K562 (cell line): ENCODE data around the gene CPT1C. TPM values are rescaled to one million over a fixed set of nuclear protein-coding genes. Genes with fewer than 3 reads are reported as not detected.

Experiments
- BRD9 ChIP-seq: fragments of 450-650 bp; IDR thresholded peaks from 2 replicates; pipeline ENCODE4 v1.6.1; 2018; ENCODE audit warnings: low read depth; ENCODE audit not compliant: partially characterized antibody
- C11orf30 ChIP-seq: fragments of 450-650 bp; IDR thresholded peaks from 2 replicates; pipeline ENCODE4 v1.6.1; 2016; ENCODE audit warnings: low read depth, mild to moderate bottlenecking
- EHMT2 ChIP-seq: fragments of 450-650 bp; IDR thresholded peaks from 2 replicates; pipeline ENCODE4 v1.6.1; 2018; ENCODE audit warnings: antibody characterized with exemption
- HMGN3 ChIP-seq: IDR thresholded peaks from 2 replicates; pipeline ENCODE4 v1.6.1; 2011; ENCODE audit warnings: borderline replicate concordance, low read depth, mild to moderate bottlenecking, mixed read lengths, low read length; ENCODE audit not compliant: insufficient read length; ENCODE audit errors: extremely low read depth
- IRF2 ChIP-seq: sonication (generic); formaldehyde crosslinking; IDR thresholded peaks from 2 replicates; pipeline ENCODE4 v1.8.1; 2022; ENCODE audit warnings: mild to moderate bottlenecking, missing genetic modification reagents
- L3MBTL2 ChIP-seq: fragments of 450-650 bp; IDR thresholded peaks from 2 replicates; pipeline ENCODE4 v1.6.1; 2016; ENCODE audit warnings: mild to moderate bottlenecking, moderate library complexity
- MAZ ChIP-seq, 2 experiments: fragments of 450-650 bp in 1 of 2; sonication (generic) in 1 of 2; formaldehyde crosslinking; IDR thresholded peaks in 1 of 2; conservative IDR thresholded peaks in 1 of 2; 2 replicates each; pipeline versions ENCODE4 v1.4.0 to v1.5.0; 2020; ENCODE audit warnings: mild to moderate bottlenecking in 1 of 2, missing genetic modification reagents in 1 of 2
- MTA3 ChIP-seq: fragments of 450-650 bp; formaldehyde crosslinking; IDR thresholded peaks from 2 replicates; pipeline ENCODE4 v1.6.1; 2017; ENCODE audit warnings: mild to moderate bottlenecking, borderline replicate concordance
- POLR3G ChIP-seq: IDR thresholded peaks from 2 replicates; pipeline ENCODE4 v1.6.1; 2011; ENCODE audit not compliant: insufficient read length, insufficient replicate concordance; ENCODE audit errors: extremely low read depth
- XRCC5 ChIP-seq: fragments of 200-400 bp; formaldehyde crosslinking; IDR thresholded peaks from 2 replicates; pipeline ENCODE4 v1.6.1; 2017; ENCODE audit warnings: low read depth, mild to moderate bottlenecking, low read length
- ZBTB1 ChIP-seq: sonication (generic); formaldehyde crosslinking; IDR thresholded peaks from 2 replicates; pipeline ENCODE4 v1.8.1; 2023; ENCODE audit warnings: missing genetic modification reagents, low read depth, mild to moderate bottlenecking, borderline replicate concordance
- ZFP36 ChIP-seq: fragments of 150-350 bp; IDR thresholded peaks from 2 replicates; pipeline ENCODE4 v1.6.1; 2018; ENCODE audit warnings: low read length, low read depth; ENCODE audit not compliant: partially characterized antibody
- ZNF347 ChIP-seq: fragments of 450-650 bp; formaldehyde crosslinking; IDR thresholded peaks from 2 replicates; pipeline ENCODE4 v1.4.0; 2020; ENCODE audit warnings: low read depth, mild to moderate bottlenecking, moderate library complexity
- polyA plus RNA-seq, 8 experiments: library from polyadenylated mRNA; depleted of rRNA in 4 of 8; stranded (reverse) in 5 of 8; unstranded in 3 of 8; fragments of >200 nt; fragmentation: Nextera tagmentation in 2 of 8; fragmentation: Illumina TruSeq in 1 of 8; extraction: Ambion mirVana in 2 of 8; extraction: Trizol in 1 of 8; gene quantifications; 2 replicates each; pipeline versions ENCODE4 v1.2.1 to v1.2.3, GENCODE V29; 2011 to 2014; ENCODE audit warnings: inconsistent platforms in 1 of 8, missing spikeins in 1 of 8
- total RNA-seq, 7 experiments: library from RNA; depleted of rRNA in 6 of 7; stranded (reverse); fragments of >200 nt in 6 of 7; fragmentation: Illumina TruSeq in 2 of 7; extraction: Trizol in 2 of 7; gene quantifications; 2 replicates each; pipeline versions ENCODE4 v1.2.1 to v1.2.3, GENCODE V29; 2011 to 2021; ENCODE audit warnings: low replicate concordance in 1 of 7
- TF ChIP-seq, protein P1 (sequence below), 2 experiments: fragments of 450-650 bp; IDR thresholded peaks; 2 replicates each; pipeline ENCODE4 v1.6.1; 2018; ENCODE audit warnings: mild to moderate bottlenecking in 2 of 2, low read depth in 1 of 2; ENCODE audit not compliant: partially characterized antibody in 2 of 2
- TF ChIP-seq, protein P2 (sequence below): IDR thresholded peaks from 2 replicates; pipeline ENCODE4 v1.6.1; 2016; ENCODE audit warnings: missing genetic modification characterization, missing compliant biosample characterization
- TF ChIP-seq, protein P3 (sequence below): fragments of 450-650 bp; IDR thresholded peaks from one replicate; pipeline ENCODE4 v1.6.1; 2018; ENCODE audit warnings: mild to moderate bottlenecking, moderate library complexity; ENCODE audit not compliant: partially characterized antibody
- TF ChIP-seq, protein P4 (sequence below), 2 experiments: fragments of 200-800 bp in 1 of 2; sonication (Bioruptor generic) in 1 of 2; sonication (generic) in 1 of 2; formaldehyde crosslinking in 1 of 2; IDR thresholded peaks in 1 of 2; conservative IDR thresholded peaks in 1 of 2; 2 replicates each; pipeline versions ENCODE4 v1.5.0 to v1.6.1; 2016 to 2020; ENCODE audit warnings: missing compliant biosample characterization in 1 of 2, missing genetic modification characterization in 1 of 2, missing genetic modification reagents in 1 of 2

CPT1C gene
- total and polyA plus RNA-seq, 9 of the 15 experiments (the other 6 are each of a cell fraction or from before 2014, with no cell fraction given) = 1.9 to 12.3 (median 3.0) TPM

DNA sequence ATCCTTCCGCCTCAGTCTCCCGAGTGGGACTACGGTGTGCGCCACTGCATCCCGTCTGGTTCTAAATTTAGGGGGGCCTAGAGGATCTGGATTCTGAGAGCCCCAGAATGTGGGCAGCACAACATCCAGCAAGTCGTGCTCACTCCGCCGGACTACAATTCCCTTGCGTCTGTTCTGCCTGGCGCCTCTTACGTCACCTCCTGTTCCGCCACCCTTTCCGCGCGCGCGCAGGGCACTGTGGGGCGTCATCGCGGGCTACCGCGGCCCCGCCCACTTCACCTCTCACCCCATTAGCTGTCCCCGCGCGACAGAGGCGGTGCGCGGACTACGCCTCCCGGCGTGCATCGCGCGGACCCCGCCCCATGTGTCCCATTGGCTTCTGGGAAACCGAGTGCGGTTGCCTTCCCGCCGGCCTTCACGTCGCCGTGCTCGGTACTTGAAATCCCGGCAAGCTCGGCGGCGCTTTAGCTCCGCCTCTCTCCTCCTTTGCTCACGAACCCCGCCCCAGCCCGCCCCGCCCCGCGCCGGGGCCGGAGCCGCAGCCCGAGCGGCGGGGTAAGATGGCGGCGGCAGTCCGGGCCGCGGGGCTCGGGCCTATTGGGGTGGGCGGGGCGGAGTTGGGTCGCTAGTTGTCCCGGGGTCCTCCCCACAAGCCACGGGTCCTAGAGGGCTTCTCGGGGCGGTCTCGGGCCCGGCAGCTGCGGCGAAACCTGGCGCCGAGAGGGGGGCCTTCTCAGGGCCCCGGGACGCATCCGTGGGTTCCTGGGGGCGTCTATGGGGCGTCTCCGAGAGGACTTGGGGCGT, 49.0 kb upstream of the CPT1C start, which contains the start of gene SCAF1 (continued):
- TF ChIP-seq, protein P1, sequence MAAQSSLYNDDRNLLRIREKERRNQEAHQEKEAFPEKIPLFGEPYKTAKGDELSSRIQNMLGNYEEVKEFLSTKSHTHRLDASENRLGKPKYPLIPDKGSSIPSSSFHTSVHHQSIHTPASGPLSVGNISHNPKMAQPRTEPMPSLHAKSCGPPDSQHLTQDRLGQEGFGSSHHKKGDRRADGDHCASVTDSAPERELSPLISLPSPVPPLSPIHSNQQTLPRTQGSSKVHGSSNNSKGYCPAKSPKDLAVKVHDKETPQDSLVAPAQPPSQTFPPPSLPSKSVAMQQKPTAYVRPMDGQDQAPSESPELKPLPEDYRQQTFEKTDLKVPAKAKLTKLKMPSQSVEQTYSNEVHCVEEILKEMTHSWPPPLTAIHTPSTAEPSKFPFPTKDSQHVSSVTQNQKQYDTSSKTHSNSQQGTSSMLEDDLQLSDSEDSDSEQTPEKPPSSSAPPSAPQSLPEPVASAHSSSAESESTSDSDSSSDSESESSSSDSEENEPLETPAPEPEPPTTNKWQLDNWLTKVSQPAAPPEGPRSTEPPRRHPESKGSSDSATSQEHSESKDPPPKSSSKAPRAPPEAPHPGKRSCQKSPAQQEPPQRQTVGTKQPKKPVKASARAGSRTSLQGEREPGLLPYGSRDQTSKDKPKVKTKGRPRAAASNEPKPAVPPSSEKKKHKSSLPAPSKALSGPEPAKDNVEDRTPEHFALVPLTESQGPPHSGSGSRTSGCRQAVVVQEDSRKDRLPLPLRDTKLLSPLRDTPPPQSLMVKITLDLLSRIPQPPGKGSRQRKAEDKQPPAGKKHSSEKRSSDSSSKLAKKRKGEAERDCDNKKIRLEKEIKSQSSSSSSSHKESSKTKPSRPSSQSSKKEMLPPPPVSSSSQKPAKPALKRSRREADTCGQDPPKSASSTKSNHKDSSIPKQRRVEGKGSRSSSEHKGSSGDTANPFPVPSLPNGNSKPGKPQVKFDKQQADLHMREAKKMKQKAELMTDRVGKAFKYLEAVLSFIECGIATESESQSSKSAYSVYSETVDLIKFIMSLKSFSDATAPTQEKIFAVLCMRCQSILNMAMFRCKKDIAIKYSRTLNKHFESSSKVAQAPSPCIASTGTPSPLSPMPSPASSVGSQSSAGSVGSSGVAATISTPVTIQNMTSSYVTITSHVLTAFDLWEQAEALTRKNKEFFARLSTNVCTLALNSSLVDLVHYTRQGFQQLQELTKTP (IDR thresholded peaks at IDR 0.05; ENCODE audit: low read depth in 1 of 2, partially characterized antibody in 2 of 2) = peak in 1 of 2 experiments; percentile 98
- TF ChIP-seq, protein P2, sequence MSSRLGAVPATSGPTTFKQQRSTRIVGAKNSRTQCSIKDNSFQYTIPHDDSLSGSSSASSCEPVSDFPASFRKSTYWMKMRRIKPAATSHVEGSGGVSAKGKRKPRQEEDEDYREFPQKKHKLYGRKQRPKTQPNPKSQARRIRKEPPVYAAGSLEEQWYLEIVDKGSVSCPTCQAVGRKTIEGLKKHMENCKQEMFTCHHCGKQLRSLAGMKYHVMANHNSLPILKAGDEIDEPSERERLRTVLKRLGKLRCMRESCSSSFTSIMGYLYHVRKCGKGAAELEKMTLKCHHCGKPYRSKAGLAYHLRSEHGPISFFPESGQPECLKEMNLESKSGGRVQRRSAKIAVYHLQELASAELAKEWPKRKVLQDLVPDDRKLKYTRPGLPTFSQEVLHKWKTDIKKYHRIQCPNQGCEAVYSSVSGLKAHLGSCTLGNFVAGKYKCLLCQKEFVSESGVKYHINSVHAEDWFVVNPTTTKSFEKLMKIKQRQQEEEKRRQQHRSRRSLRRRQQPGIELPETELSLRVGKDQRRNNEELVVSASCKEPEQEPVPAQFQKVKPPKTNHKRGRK (tag) = no peak
- TF ChIP-seq ZNF347 (CRISPR knock-in tag) (no peak), MTA3 (peak; percentile 49; the same call in 1 of the 2 replicates), BRD9 (no peak), XRCC5 (0 out of 2 replicates have a peak, but pooled peaks have one; percentile 61), IRF2 (no peak), ZFP36 (no peak), L3MBTL2 (peak; percentile 65; the same call in 1 of the 2 replicates), C11orf30 (peak; percentile 52), EHMT2 (no peak), MAZ (CRISPR knock-in tag; conservative IDR thresholded peaks at IDR 0.05 in 1 of 2, IDR thresholded peaks at IDR 0.05 in 1 of 2) (peak; percentile 87 to 96), POLR3G (no peak), ZBTB1 (CRISPR knock-in tag) (no peak), HMGN3 (peak; percentile 91)
- TF ChIP-seq, protein P3, sequence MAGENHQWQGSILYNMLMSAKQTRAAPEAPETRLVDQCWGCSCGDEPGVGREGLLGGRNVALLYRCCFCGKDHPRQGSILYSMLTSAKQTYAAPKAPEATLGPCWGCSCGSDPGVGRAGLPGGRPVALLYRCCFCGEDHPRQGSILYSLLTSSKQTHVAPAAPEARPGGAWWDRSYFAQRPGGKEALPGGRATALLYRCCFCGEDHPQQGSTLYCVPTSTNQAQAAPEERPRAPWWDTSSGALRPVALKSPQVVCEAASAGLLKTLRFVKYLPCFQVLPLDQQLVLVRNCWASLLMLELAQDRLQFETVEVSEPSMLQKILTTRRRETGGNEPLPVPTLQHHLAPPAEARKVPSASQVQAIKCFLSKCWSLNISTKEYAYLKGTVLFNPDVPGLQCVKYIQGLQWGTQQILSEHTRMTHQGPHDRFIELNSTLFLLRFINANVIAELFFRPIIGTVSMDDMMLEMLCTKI = no peak
- TF ChIP-seq, protein P4, sequence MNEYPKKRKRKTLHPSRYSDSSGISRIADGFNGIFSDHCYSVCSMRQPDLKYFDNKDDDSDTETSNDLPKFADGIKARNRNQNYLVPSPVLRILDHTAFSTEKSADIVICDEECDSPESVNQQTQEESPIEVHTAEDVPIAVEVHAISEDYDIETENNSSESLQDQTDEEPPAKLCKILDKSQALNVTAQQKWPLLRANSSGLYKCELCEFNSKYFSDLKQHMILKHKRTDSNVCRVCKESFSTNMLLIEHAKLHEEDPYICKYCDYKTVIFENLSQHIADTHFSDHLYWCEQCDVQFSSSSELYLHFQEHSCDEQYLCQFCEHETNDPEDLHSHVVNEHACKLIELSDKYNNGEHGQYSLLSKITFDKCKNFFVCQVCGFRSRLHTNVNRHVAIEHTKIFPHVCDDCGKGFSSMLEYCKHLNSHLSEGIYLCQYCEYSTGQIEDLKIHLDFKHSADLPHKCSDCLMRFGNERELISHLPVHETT (CRISPR knock-in tag; conservative IDR thresholded peaks at IDR 0.05 in 1 of 2, IDR thresholded peaks at IDR 0.05 in 1 of 2) = peak in 1 of 2 experiments; percentile 97; a peak in 2 of 4 replicates
